HepG2 (cell line): Measurements from ENCODE around the gene AKAP9. TPM values are rescaled to one million over a fixed set of nuclear protein-coding genes. Genes with fewer than 3 reads are reported as not detected.

ENCODE experiments used
- ATAC-seq: fragments of 200-7000 bp; cut with Tn5 transposase; 3 replicates; pipeline ENCODE4 v1.9.1; 2020; ENCODE audit warnings: mild to moderate bottlenecking, moderate library complexity
- BruUV-seq: library from RNA; stranded (reverse); fragments of 400-500 nt; replicated peaks from 2 replicates; lab custom pipeline; 2021; lab: Mats Ljungman, UMichigan
- CTCF ChIA-PET: fragments of 300-600 bp; formaldehyde crosslinking; extraction: SDS; loops from one replicate; lab custom pipeline; 2021; ENCODE audit warnings: low total read pairs, inconsistent platforms, low intra/inter-chr PET ratio; lab: Yijun Ruan, JAX
- POLR2A ChIA-PET: fragments of 350-600 bp; sonication (Branson Sonifier 250); formaldehyde crosslinking; loops from one replicate; lab custom pipeline; 2020; ENCODE audit warnings: antibody characterized with exemption, inconsistent platforms; lab: Yijun Ruan, JAX
- DNase-seq: peaks from one replicate; pipeline ENCODE4 v3.0.0-alpha.2; 2015; ENCODE audit warnings: low spot score
- FAIRE-seq: peaks from 3 replicates; lab custom pipeline; 2011; peaks lifted over from hg19 to GRCh38; lab: Jason Lieb, UNC
- H2AFZ ChIP-seq: one replicate; pipeline ENCODE4 v1.6.1; 2011; ENCODE audit warnings: low read length, inconsistent platforms
- H3K27ac ChIP-seq: fragments of 300-600 bp; 3 replicates; pipeline ENCODE4 v1.8.0; 2011; ENCODE audit warnings: mixed run types, mild to moderate bottlenecking, mixed read lengths, low read length, inconsistent platforms; ENCODE audit not compliant: insufficient read depth; ENCODE audit errors: extremely low read length
- H3K27me3 ChIP-seq, 2 experiments: fragments of 200-600 bp in 1 of 2; 2 replicates in 1 of 2; 3 replicates in 1 of 2; pipeline versions ENCODE4 v1.6.0 to v1.8.0; 2011; ENCODE audit warnings: low read length in 2 of 2, mild to moderate bottlenecking in 2 of 2, moderate library complexity in 2 of 2, inconsistent platforms in 1 of 2; ENCODE audit not compliant: insufficient read depth in 2 of 2, control insufficient read depth in 1 of 2
- H3K36me3 ChIP-seq, 2 experiments: fragments of 200-600 bp in 1 of 2; replicated peaks in 1 of 2; 2 replicates in 1 of 2; 3 replicates in 1 of 2; pipeline versions ENCODE4 v1.5.1 to v1.8.0; 2011; ENCODE audit warnings: low read length in 2 of 2, inconsistent platforms in 1 of 2; ENCODE audit not compliant: insufficient read depth in 2 of 2, control insufficient read depth in 1 of 2
- H3K4me1 ChIP-seq: 2 replicates; pipeline ENCODE4 v1.5.1; 2012; ENCODE audit warnings: low read length, inconsistent platforms; ENCODE audit not compliant: insufficient read depth
- H3K4me2 ChIP-seq: 2 replicates; pipeline ENCODE4 v1.6.0; 2011; ENCODE audit warnings: low read depth, low read length, inconsistent platforms
- H3K4me3 ChIP-seq, 3 experiments: fragments of 200-600 bp in 1 of 3; sonication (generic), shearing (Covaris generic) in 1 of 3; replicated peaks in 1 of 3; 2 replicates each; pipeline ENCODE4 v1.5.1; 2011 to 2016; ENCODE audit warnings: low read length in 3 of 3, inconsistent platforms in 2 of 3, low read depth in 2 of 3, mild to moderate bottlenecking in 2 of 3, control low read depth in 1 of 3, mixed read lengths in 1 of 3; ENCODE audit not compliant: insufficient read depth in 1 of 3
- H3K79me2 ChIP-seq: one replicate; pipeline ENCODE4 v1.6.1; 2011; ENCODE audit warnings: low read length, inconsistent platforms; ENCODE audit not compliant: insufficient read depth
- H3K9ac ChIP-seq: 2 replicates; pipeline ENCODE4 v1.6.0; 2011; ENCODE audit warnings: mild to moderate bottlenecking, low read depth, low read length, inconsistent platforms; ENCODE audit not compliant: insufficient read depth
- H3K9me3 ChIP-seq: 2 replicates; pipeline ENCODE4 v1.5.1; 2012; ENCODE audit warnings: mild to moderate bottlenecking, low read length
- H4K20me1 ChIP-seq: 2 replicates; pipeline ENCODE4 v1.6.0; 2011; ENCODE audit warnings: inconsistent platforms, mild to moderate bottlenecking, low read length, moderate library complexity; ENCODE audit not compliant: insufficient read depth
- CC2D1A ChIP-seq: sonication (generic); formaldehyde crosslinking; IDR thresholded peaks from 2 replicates; pipeline ENCODE4 v1.8.1; 2023; ENCODE audit warnings: mild to moderate bottlenecking, missing genetic modification reagents
- KLF12 ChIP-seq: sonication (generic); formaldehyde crosslinking; IDR thresholded peaks from 2 replicates; pipeline ENCODE4 v1.4.0; 2020; ENCODE audit warnings: missing genetic modification reagents, borderline replicate concordance
- POGZ ChIP-seq: sonication (generic); formaldehyde crosslinking; IDR thresholded peaks from 2 replicates; pipeline ENCODE4 v1.4.0; 2020; ENCODE audit warnings: mild to moderate bottlenecking, missing genetic modification reagents
- SMARCE1 ChIP-seq: fragments of 450-650 bp; IDR thresholded peaks from 2 replicates; pipeline ENCODE4 v1.6.1; 2017; ENCODE audit warnings: borderline replicate concordance
- ZC3H4 ChIP-seq: sonication (generic); formaldehyde crosslinking; IDR thresholded peaks from 2 replicates; pipeline ENCODE4 v1.4.0; 2020; ENCODE audit warnings: missing genetic modification reagents, borderline replicate concordance
- ZFP36L1 ChIP-seq: sonication (generic); formaldehyde crosslinking; IDR thresholded peaks from 2 replicates; pipeline ENCODE4 v1.8.0; 2022; ENCODE audit warnings: mild to moderate bottlenecking, missing genetic modification reagents, moderate library complexity
- ZMAT3 ChIP-seq: sonication (generic); formaldehyde crosslinking; conservative IDR thresholded peaks from 2 replicates; pipeline ENCODE4 v1.7.0; 2021; ENCODE audit warnings: missing genetic modification reagents
- ZNF143 ChIP-seq: sonication (generic); formaldehyde crosslinking; IDR thresholded peaks from 2 replicates; pipeline ENCODE4 v1.4.0; 2020; ENCODE audit warnings: missing genetic modification reagents
- ZNF3 ChIP-seq: IDR thresholded peaks from 2 replicates; pipeline ENCODE4 v1.7.0; 2017; ENCODE audit warnings: inconsistent platforms
- ZNF510 ChIP-seq: sonication (generic); formaldehyde crosslinking; IDR thresholded peaks from 2 replicates; pipeline ENCODE4 v1.4.0; 2020; ENCODE audit warnings: low read depth, mild to moderate bottlenecking, missing genetic modification reagents
- in situ Hi-C: cut with HindIII; loops from 2 replicates; pipeline ENCODE4 v1.10.0; 2017; ENCODE audit warnings: low pct_unique_long_range_greater_than_20kb; ENCODE audit not compliant: extremely low pct_ligation_motif_present
- intact Hi-C: fragments of 100-400 bp; cut with micrococcal nuclease; formaldehyde crosslinking; loops from one replicate; pipeline ENCODE4 v1.10.0; 2022; ENCODE audit not compliant: unreplicated experiment
- polyA plus RNA-seq, 8 experiments: library from polyadenylated mRNA; depleted of rRNA in 3 of 8; stranded (reverse) in 7 of 8; unstranded in 1 of 8; fragments of >200 nt; fragmentation: Illumina TruSeq in 4 of 8; extraction: Trizol in 4 of 8; gene quantifications; 2 replicates each; pipeline versions ENCODE4 v1.2.1 to v1.2.3, GENCODE V29; 2011 to 2016; ENCODE audit warnings: low read depth in 4 of 8, missing spikeins in 1 of 8, mixed read lengths in 1 of 8; ENCODE audit not compliant: insufficient read depth in 1 of 8
- total RNA-seq, 5 experiments: library from RNA; depleted of rRNA; stranded (reverse); fragments of >200 nt; fragmentation: Illumina TruSeq; extraction: Trizol; gene quantifications; 2 replicates each; pipeline ENCODE4 v1.2.3, GENCODE V29; 2016; ENCODE audit warnings: low read depth in 1 of 5
- TF ChIP-seq, protein P1 (sequence below): sonication (generic); formaldehyde crosslinking; IDR thresholded peaks from 2 replicates; pipeline ENCODE4 v1.5.1; 2020; ENCODE audit warnings: mild to moderate bottlenecking, missing genetic modification reagents, moderate library complexity
- TF ChIP-seq, protein P2 (sequence below): sonication (generic); formaldehyde crosslinking; IDR thresholded peaks from 2 replicates; pipeline ENCODE4 v1.8.0; 2022; ENCODE audit warnings: mild to moderate bottlenecking, missing genetic modification reagents, moderate library complexity
- TF ChIP-seq, protein P3 (sequence below): sonication (generic); formaldehyde crosslinking; IDR thresholded peaks from 2 replicates; pipeline ENCODE4 v1.4.0; 2020; ENCODE audit warnings: missing genetic modification reagents

Gene AKAP9
- total and polyA plus RNA-seq, 2 of the 13 experiments (the other 11 are each of a cell fraction or from before 2014, with no cell fraction given): 27.6 to 33.1 TPM

DNA sequence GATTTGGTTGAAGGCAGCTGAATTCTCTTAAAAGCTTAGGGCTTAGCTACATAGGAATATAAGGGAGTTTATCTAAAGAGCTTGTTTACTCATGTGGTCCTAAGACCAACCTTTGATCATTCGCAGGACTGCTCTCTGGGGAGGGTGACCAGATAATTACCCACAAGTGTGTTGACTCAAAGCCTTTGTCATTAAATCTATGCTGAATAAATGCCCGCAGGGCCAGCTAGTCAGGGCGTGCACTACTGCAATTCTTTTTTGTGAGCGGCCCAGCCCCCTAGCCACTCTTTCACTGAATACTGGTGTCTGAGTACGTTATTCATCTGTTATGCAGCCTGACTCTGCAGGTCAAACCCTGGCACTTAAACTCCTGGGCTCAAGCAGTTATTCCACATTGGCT lies 69.6 kb downstream of the AKAP9 start (continued):
- TF ChIP-seq KLF12 (CRISPR knock-in tag): no peak
- peak; percentile 60 for TF ChIP-seq POGZ

DNA sequence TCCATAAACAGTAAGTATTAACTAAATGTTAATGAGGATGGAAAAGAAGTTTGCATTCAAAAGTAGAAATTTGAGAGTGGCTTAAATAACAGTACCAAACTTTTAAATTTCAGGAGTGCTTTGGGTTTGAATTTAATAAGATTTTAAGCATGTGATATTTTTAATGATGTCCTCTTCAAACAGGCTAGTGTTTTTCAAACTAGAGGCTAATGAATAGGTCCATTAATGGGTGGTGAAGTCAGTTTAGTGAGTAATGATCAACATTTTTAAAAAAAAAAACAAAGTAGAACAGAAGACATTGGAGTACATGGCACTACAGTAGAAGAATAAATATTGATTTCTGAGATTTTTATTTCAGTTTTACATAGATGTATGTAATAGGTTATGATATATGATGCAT lies 72.9 kb downstream of the AKAP9 start:
- intact Hi-C loops: no loop called here
- Histone ChIP-seq H4K20me1 (no peaks in the 10 kb centered on the region), H3K27ac (no peak overlapping the region), H3K36me3 (peaks cover 0 to 25% of the 10 kb centered on the region in 2 experiments; a peak in 2 of 5 replicates), H2AFZ (no peak overlapping the region), H3K4me2 (no peak overlapping the region), H3K4me3 (no peak overlapping the region)
- FAIRE-seq: no peak
- ChIA-PET POLR2A (no interaction called here), CTCF (no interaction called here)
- no TSS peak for BruUV-seq
- no peak for ATAC-seq
- TF ChIP-seq, protein P1, sequence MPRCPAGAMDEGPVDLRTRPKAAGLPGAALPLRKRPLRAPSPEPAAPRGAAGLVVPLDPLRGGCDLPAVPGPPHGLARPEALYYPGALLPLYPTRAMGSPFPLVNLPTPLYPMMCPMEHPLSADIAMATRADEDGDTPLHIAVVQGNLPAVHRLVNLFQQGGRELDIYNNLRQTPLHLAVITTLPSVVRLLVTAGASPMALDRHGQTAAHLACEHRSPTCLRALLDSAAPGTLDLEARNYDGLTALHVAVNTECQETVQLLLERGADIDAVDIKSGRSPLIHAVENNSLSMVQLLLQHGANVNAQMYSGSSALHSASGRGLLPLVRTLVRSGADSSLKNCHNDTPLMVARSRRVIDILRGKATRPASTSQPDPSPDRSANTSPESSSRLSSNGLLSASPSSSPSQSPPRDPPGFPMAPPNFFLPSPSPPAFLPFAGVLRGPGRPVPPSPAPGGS (CRISPR knock-in tag): no peak
- TF ChIP-seq ZC3H4 (CRISPR knock-in tag) (no peak), ZNF143 (CRISPR knock-in tag) (no peak), SMARCE1 (no peak), CC2D1A (CRISPR knock-in tag) (no peak)
- TF ChIP-seq, all 625 proteins: peak for 0
- H3K9ac ChIP-seq: no peak overlapping the region
- no peaks in the 10 kb centered on the region for H3K4me1 ChIP-seq
- in situ Hi-C loops: no loop called here
- H3K79me2 ChIP-seq: no peaks in the 10 kb centered on the region
- H3K9me3 ChIP-seq: peaks cover 23% of the 10 kb centered on the region
- no peaks in the 10 kb centered on the region for H3K27me3 ChIP-seq
- no peak for DNase-seq

DNA sequence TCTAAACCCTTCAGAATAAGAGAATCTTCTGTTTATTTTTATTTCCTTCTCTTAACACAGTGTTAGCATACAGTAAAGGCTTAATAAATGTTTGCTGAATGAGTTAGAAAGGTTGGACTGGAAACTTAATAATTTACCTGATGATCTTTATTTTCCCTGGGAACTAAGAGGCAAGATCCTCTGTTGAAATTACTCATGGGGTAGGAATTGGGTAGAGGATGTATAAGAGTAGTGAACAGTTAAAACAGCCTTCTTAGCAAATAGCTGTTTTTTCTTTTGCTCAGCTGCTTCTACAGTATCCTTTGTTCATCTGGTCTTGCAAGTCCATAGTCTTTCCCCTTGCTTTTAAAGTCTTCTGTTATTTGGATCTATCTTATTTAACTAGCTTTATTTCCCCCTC lies 80.0 kb downstream of the AKAP9 start:
- Histone ChIP-seq H3K27me3 (no peaks in the 10 kb centered on the region), H3K27ac (no peak overlapping the region), H3K36me3 (peaks cover 3 to 59% of the 10 kb centered on the region in 2 experiments), H3K9ac (no peak overlapping the region), H4K20me1 (no peaks in the 10 kb centered on the region), H3K4me3 (no peak overlapping the region), H3K79me2 (no peaks in the 10 kb centered on the region), H3K4me2 (no peak overlapping the region), H2AFZ (no peak overlapping the region), H3K4me1 (no peaks in the 10 kb centered on the region), H3K9me3 (no peaks in the 10 kb centered on the region)
- ChIA-PET CTCF (no interaction called here), POLR2A (no interaction called here)
- FAIRE-seq (no peak), DNase-seq (no peak), ATAC-seq (no peak)
- in situ Hi-C loops: no loop called here
- intact Hi-C loops: no loop called here
- TF ChIP-seq, protein P2, sequence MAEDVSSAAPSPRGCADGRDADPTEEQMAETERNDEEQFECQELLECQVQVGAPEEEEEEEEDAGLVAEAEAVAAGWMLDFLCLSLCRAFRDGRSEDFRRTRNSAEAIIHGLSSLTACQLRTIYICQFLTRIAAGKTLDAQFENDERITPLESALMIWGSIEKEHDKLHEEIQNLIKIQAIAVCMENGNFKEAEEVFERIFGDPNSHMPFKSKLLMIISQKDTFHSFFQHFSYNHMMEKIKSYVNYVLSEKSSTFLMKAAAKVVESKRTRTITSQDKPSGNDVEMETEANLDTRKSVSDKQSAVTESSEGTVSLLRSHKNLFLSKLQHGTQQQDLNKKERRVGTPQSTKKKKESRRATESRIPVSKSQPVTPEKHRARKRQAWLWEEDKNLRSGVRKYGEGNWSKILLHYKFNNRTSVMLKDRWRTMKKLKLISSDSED (CRISPR knock-in tag): no peak
- no peak for TF ChIP-seq ZNF3 (CRISPR knock-in tag)
- no peak for TF ChIP-seq ZNF510 (CRISPR knock-in tag)
- TF ChIP-seq ZMAT3 (CRISPR knock-in tag): no peak
- TF ChIP-seq, protein P3, sequence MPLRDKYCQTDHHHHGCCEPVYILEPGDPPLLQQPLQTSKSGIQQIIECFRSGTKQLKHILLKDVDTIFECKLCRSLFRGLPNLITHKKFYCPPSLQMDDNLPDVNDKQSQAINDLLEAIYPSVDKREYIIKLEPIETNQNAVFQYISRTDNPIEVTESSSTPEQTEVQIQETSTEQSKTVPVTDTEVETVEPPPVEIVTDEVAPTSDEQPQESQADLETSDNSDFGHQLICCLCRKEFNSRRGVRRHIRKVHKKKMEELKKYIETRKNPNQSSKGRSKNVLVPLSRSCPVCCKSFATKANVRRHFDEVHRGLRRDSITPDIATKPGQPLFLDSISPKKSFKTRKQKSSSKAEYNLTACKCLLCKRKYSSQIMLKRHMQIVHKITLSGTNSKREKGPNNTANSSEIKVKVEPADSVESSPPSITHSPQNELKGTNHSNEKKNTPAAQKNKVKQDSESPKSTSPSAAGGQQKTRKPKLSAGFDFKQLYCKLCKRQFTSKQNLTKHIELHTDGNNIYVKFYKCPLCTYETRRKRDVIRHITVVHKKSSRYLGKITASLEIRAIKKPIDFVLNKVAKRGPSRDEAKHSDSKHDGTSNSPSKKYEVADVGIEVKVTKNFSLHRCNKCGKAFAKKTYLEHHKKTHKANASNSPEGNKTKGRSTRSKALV (CRISPR knock-in tag): no peak
- no peak for TF ChIP-seq ZFP36L1
- no TSS peak for BruUV-seq
